Right ventricle myocardium inferior (tissue), 1 donor: ENCODE measurements around the gene HEATR9. TPM values are rescaled to one million over a fixed set of nuclear protein-coding genes. Genes with fewer than 3 reads are reported as not detected.

Experiments
- ATAC-seq: fragments of 200-7000 bp; cut with Tn5 transposase; one replicate; pipeline ENCODE4 v1.9.1; 2020; ENCODE audit warnings: mild to moderate bottlenecking, moderate library complexity
- DNase-seq: peaks from one replicate; pipeline ENCODE4 v3.0.0; 2021; ENCODE audit errors: missing footprints
- intact Hi-C: fragments of 100-400 bp; cut with DNase I; formaldehyde crosslinking; loops from one replicate; pipeline ENCODE4 v1.11.0; 2022
- total RNA-seq: library from RNA; stranded (reverse); fragmentation: NEBNext Ultra II Directional; extraction: Animal tissue kit (Norgen Biotek cat#: 25700); gene quantifications from one replicate; pipeline ENCODE4 v1.2.1, GENCODE V29; 2021
- donor health status: DM: no; HTN: yes; CAD: no; lungs with severe emphysema.

HEATR9 gene
- total RNA-seq, 1 donor from 2014 or later = not detected

DNA sequence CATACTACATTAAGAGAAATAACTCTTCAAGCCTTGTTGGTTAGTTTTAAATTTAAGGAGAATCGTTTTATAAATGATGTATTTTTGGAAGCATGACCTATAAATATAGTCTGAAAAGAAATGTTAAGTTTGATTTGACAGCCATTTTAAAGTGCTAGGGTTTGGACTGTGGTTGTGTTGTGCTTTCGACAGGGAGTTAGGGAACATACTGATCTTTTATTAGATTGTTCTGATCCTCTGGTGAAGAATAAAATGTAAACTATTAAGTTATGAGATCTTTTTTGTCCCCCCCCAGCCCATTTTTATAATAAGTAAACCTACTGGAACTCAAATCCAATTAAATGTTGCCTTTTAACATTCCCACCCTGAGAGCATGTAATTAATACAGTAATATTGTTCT lies 47.4 kb downstream of the HEATR9 start:
- intact Hi-C loops = no loop called here
- DNase-seq = no peak
- no peak for ATAC-seq

DNA sequence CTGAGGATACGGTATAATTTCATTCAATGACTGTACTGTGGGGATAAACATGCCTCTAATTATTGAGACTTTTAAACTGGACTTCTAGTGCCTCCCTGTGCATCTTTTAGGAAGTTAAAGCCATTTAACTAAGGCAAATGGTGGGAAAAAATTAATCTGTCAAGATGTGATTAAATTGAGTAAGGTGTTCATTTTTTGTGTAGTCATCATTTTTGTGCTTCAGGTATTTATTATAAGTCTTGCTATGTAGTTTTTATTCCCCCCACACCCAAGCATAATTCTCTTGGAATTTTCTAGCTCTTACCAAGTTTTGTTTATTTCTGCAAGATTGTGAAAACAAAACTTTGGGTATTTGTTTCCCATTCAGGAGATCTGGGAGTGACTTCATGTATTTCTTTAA lies 49.2 kb downstream of the HEATR9 start:
- DNase-seq (no peak), ATAC-seq (no peak)
- intact Hi-C loops = no loop called here

DNA sequence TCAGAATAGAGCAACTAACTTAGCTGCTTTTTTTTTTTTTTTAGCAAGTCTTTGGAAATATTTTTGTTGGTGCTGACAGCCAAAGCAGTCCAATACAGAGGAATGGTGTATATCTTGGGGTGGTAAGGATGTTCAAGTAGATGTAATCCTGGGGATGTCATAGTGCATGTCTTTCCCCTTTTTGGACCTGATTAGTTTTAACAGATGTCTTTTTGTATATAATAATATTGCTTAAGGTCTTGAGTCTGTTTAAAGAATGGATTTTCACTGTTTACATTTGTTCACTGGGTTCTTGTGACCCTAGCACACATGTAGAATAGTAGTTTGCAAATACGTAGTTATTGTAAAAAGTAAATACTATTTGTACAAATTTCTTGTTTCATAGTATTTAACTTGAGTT lies 51.5 kb downstream of the HEATR9 start:
- intact Hi-C loops = no loop called here
- ATAC-seq = no peak
- DNase-seq = no peak

DNA sequence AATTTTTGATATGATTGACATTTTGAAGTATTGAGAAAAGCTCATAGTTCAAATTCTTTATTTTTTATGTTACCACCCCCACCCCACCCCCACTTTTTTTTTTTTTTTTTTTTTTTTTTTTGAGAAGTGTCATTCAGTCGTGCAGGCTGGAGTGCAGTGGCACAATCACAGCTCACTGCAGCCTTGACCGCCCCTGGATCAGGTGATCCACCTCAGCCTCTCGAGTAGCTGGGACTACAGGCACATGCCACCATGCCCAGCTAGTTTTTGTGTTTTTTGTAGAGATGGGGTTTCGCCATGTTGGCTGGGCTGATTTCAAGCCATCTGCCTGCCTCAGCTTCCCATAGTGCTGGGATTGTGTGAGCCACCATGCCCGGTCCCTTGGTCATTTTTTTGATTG lies 52.0 kb downstream of the HEATR9 start:
- ATAC-seq (no peak), DNase-seq (no peak)
- intact Hi-C loops = no loop called here

DNA sequence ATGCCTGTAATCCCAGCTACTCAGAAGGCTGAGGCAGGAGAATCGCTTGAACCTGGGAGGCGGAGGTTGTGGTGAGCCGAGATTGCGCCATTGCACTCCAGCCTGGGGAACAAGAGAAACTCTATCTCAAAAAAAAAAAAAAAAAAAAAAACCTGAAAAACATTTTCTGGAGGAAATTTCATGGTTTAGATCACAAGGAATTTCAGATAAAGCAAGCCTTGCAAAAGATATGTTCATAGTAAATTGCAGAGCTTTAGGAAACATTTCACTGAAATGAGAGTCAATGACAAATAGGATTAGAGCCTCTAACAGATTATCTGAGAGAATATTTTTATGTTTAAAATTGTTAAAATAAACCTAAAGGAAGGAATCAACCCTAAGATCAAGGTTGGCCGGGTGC lies 56.2 kb downstream of the HEATR9 start:
- DNase-seq (no peak), ATAC-seq (no peak)
- intact Hi-C loops = no loop called here

DNA sequence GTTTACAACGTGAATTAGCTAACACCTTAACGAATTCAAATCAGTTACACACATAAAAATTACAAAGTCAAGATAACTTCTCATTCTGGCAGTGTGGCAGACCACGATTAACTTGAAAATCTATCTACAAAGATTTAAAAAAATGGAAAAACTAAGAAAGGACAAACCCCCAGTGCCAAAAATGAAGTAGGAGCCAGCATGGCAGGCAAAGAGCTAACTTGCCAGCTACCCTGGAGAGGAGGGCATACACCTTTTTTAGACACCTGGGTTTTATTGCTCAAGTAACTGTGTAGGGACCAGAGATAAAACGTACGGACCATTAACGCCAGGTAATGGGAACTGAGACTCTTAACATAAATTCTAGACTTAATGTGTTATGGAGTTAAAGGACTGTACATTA lies 56.9 kb downstream of the HEATR9 start:
- no peak for DNase-seq
- intact Hi-C loops = no loop called here

DNA sequence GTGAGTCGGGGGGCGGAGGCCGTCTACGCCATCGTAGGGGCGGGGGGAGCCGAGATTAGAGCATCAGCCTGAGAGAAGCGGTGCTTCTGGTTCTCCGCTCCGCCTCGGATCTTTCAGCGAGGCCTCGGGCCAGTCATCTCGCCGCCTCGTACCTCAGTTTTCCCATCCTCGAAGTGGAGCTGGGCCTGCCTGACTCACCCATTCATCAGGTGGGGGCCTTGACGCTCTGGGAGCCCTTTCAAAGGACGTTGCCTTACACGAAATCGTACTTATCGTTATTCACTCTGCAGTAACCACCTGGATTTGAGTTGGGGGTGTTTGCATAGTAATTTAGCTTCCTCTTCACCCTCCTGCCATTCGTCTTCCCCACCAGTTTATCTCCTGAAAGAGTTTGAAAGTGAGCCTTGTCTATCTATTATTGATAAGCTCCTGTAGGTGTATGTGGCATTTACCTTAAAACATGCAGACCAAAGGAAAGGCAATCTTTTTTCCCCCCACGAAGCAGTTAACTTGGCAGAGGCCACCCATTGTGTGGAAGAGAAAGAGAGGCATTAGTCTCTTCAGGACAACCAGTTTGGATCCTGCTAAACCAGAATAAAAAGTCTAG lies 58.7 kb downstream of the HEATR9 start:
- ATAC-seq (no peak), DNase-seq (no peak)
- intact Hi-C loops = no loop called here

More for the DNA sequence above, 56.9 kb downstream of the HEATR9 start:
- no peak for ATAC-seq

DNA sequence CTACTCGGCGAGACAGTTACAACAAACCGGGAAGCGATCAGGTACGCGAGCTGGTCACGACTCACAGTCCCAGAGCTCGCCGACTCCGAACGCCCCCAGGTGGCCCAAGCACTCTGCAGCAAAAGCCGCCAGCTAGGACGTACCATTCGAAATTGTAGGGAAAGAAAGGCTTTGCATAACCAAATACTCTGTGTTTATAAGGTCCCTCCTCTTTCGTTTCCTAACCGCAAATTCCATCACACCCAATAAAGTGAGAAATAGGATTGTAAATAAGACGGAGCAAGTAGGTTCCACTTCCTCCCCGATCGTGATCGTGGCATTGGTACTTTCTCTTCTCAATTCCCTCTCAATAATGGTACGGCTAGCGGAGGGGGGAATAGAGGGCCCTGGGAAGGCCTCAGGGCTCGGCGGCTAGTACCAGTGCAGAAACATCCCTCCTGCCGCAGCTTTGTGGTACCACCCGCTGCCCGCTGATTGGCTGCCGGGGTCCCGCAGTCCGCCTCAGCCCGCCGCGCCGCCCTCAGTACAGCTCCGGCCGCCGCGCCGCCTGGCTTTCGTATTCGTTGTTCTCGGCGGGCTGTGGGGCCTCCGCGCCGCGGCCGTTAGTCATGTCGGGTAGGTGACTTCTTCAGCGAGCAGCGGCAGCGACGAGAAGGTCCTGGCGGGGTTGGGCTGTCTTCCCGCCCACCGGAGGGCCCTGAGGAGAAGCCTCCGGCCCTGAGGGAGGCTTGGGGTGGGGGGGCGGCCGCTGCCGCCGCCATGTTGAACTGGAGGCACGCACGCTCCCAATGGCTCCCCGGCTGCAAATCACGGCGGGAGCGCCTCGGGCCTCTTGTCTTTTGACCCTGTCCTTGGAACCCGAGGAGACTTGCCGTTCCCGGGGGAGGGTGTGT lies 59.5 kb downstream of the HEATR9 start, which contains the start of gene TAF15:
TAF15 (plus strand) TSS at position 523 of the 893 bp plus-strand sequence; CDS start at position 609, 86 bp downstream.
- intact Hi-C loops = no loop called here
- DNase-seq = peak; percentile 98
- peak; percentile 99 for ATAC-seq

DNA sequence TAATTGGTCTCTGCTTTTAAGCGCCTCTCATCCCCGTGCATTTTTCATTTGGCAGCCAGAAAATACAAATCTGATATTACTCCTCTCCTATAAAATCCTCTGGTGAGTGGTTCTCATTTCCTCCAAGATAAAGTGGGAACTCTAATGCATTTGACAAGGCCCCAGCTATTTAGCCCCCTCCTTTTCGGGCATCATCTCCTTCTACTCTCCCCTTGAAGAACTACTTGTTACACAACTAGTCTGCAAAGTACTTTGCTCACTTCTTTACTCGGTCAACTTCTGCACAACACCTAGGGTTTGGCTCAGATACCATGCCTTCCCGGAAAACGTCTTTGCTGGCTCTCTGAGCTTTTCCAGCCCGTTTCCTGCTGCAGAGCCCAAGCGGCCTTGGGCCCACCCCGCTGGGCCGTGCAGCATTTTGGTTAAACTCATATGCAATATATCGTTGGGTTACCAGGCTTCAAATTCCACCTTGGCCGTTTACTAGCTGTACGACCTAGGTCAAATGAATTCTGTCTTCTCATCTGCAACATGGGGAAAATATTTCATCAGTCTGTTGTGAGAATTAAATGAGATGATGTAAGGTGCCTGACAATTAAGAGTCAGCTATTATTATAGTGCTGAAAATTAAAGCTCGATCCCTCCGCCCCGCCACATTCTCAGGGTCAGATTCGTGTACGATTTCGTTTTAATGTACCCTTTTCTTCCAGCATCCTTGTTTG lies 60.3 kb downstream of the HEATR9 start:
- intact Hi-C loops = no loop called here
- ATAC-seq = no peak
- DNase-seq = no peak

DNA sequence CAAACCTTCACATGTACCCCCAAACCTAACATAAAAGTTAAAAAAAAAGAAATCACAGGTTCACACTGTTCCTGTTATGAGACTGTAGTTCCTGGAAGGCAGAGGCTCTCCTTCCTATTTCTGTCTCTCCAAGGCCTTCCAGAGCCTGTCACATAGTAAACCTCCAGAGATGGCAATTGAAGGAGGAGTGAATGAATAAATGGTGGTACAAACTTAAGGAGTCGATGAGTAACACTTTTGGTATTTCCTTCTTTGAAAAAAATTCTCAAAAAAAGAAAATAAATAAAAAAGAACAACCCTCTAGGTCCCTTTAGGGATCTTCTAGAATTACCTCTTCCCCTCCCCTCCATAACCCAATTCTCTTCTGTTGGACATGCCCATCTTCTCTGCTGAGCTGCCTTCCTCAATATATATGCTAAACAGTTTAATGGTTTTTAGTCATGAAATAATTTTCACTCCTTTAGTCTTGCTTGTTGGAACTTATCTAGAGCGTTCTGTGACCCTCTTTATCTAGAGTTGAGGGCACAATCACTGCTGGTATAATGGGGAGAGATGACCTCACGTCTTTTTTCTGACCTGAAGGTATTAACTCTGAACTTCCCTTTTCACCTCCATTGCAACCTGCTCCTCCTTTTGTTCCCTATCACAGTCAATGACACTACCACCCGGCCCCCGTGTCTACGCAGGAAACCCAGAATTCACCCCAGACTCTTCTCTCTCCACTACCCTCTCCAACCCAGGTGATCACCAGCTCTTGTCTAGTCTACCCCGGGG lies 61.1 kb downstream of the HEATR9 start:
- ATAC-seq = no peak
- DNase-seq = no peak
- intact Hi-C loops = no loop called here

Other genes starting within 250 kb of the HEATR9 start
- 18.9 TPM for gene RASL10B, start 137.3 kb downstream of the HEATR9 start, total RNA-seq
- 0.27 TPM for gene GAS2L2, start 115.7 kb downstream of the HEATR9 start, total RNA-seq
- gene C17orf50, start 108.0 kb downstream of the HEATR9 start, total RNA-seq = not detected
- 2.3 TPM for gene MMP28, start 73.2 kb downstream of the HEATR9 start, total RNA-seq
- 95.9 TPM for gene TAF15, start 59.4 kb downstream of the HEATR9 start, total RNA-seq
- 1.7 TPM for gene CCL5, start 11.5 kb upstream of the HEATR9 start, total RNA-seq
- not detected for gene RDM1, start 61.9 kb upstream of the HEATR9 start, total RNA-seq
- gene LYZL6, start 74.8 kb upstream of the HEATR9 start, total RNA-seq = not detected
- not detected for gene CCL16, start 112.6 kb upstream of the HEATR9 start, total RNA-seq
- 10.3 TPM for gene CCL14, start 117.8 kb upstream of the HEATR9 start, total RNA-seq
- gene CCL15, start 132.7 kb upstream of the HEATR9 start, total RNA-seq = not detected
- not detected for gene CCL23, start 149.1 kb upstream of the HEATR9 start, total RNA-seq
- 3.7 TPM for gene CCL18, start 195.4 kb upstream of the HEATR9 start, total RNA-seq
- gene CCL3, start 221.3 kb upstream of the HEATR9 start, total RNA-seq = not detected
- gene CCL4, start 234.9 kb upstream of the HEATR9 start, total RNA-seq = 0.92 TPM